ENCODE measurements around the gene GRPEL2. TPM values are rescaled to one million over a fixed set of nuclear protein-coding genes. Genes with fewer than 3 reads are reported as not detected.

GRPEL2 gene
- total RNA-seq, 4 donors from 2014 or later: 2.2 to 10.6 (median 6.4) TPM

DNA sequence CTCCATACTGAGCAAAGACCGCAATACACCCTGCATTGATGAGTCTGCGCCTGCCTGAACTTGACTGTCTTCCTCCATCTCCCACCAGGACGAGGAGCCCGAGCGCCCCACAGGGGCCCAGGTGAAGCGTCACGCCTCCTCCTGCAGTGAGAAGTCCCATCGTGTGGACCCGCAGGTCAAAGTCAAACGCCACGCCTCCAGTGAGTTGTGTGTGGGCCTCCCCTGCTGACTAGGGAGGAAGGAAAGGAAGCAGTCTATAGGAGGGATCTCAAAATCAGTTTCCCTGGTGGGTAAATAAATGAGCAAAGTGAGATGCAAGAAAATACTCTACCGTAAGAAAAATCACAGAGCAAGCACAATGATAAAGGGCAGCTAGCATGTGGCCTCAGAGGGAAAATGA, 22.8 kb upstream of the GRPEL2 start:
- TF ChIP-seq, protein P1, sequence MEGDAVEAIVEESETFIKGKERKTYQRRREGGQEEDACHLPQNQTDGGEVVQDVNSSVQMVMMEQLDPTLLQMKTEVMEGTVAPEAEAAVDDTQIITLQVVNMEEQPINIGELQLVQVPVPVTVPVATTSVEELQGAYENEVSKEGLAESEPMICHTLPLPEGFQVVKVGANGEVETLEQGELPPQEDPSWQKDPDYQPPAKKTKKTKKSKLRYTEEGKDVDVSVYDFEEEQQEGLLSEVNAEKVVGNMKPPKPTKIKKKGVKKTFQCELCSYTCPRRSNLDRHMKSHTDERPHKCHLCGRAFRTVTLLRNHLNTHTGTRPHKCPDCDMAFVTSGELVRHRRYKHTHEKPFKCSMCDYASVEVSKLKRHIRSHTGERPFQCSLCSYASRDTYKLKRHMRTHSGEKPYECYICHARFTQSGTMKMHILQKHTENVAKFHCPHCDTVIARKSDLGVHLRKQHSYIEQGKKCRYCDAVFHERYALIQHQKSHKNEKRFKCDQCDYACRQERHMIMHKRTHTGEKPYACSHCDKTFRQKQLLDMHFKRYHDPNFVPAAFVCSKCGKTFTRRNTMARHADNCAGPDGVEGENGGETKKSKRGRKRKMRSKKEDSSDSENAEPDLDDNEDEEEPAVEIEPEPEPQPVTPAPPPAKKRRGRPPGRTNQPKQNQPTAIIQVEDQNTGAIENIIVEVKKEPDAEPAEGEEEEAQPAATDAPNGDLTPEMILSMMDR (IDR thresholded peaks at IDR 0.05): no peak
- TF ChIP-seq POLR2A (IDR thresholded peaks at IDR 0.05): no peak
- TF ChIP-seq POLR2AphosphoS5 (IDR thresholded peaks at IDR 0.05): no peak
- TF ChIP-seq EP300 (IDR thresholded peaks at IDR 0.05; ENCODE audit: low read depth): no peak
- Histone ChIP-seq H3K27me3 (no peaks in the 10 kb centered on the region), H3K27ac (peak overlapping the region; percentile 22 to 32 (median 26)), H3K36me3 (no peaks in the 10 kb centered on the region), H3K4me3 (no peak overlapping the region), H3K4me1 (peaks cover 18 to 37% (median 29%) of the 10 kb centered on the region in 4 donors), H3K9me3 (no peaks in the 10 kb centered on the region)
- DNase-seq: peak; percentile 82
- intact Hi-C loops (cut with DNase I; ENCODE audit: low total_unique reads): no loop called here
- 40 to 53% methylated on average over 1 to 12 of the region's 12 CpGs for WGBS, 2 donors (ENCODE audit: low coverage in 1 of 2)
- in situ Hi-C loops (cut with MboI; ENCODE audit: low pct_ligation_motif_present in 1 of 4, low pct_unique_long_range_greater_than_20kb in 1 of 4, low sequenced_read_pairs in 3 of 4): loop anchor here in 1 of 4 donors (5.0 kb wide), 1 partner anchor 45 kb away; no protein-coding TSS in a partner anchor

DNA sequence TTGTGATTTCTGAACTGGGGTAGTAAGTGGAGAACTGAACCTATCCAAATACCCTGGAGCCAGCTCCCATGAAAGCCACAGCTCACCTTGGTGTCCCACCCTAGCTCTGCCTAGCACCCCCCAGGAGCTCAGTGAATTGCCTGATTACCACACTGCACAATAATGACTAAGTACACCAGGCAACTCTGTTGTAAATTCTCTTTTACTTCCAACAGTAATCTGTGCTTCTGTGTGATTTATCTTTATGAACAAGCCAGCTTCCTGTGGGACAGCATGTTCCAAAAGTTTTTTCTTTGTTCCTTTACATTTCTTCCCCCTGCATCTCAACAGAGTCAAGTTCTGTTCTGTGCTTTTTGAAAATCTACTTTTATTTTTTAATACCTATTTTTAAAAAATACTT, 22.1 kb upstream of the GRPEL2 start:
- Histone ChIP-seq H3K27ac (peak overlapping the region; percentile 22 to 32 (median 26)), H3K4me1 (peaks cover 18 to 37% (median 29%) of the 10 kb centered on the region in 4 donors), H3K4me3 (no peak overlapping the region), H3K9me3 (no peaks in the 10 kb centered on the region), H3K36me3 (no peaks in the 10 kb centered on the region), H3K27me3 (no peaks in the 10 kb centered on the region)
- intact Hi-C loops (cut with DNase I; ENCODE audit: low total_unique reads): no loop called here
- DNase-seq: no peak
- in situ Hi-C loops (cut with MboI; ENCODE audit: low pct_ligation_motif_present in 1 of 4, low pct_unique_long_range_greater_than_20kb in 1 of 4, low sequenced_read_pairs in 3 of 4): loop anchor here in 1 of 4 donors (5.0 kb wide), 1 partner anchor 44 kb away; no protein-coding TSS in a partner anchor
- no peak for TF ChIP-seq EP300 (IDR thresholded peaks at IDR 0.05; ENCODE audit: low read depth)
- TF ChIP-seq, protein P1 (IDR thresholded peaks at IDR 0.05): no peak
- no peak for TF ChIP-seq POLR2AphosphoS5 (IDR thresholded peaks at IDR 0.05)
- TF ChIP-seq POLR2A (IDR thresholded peaks at IDR 0.05): no peak

DNA sequence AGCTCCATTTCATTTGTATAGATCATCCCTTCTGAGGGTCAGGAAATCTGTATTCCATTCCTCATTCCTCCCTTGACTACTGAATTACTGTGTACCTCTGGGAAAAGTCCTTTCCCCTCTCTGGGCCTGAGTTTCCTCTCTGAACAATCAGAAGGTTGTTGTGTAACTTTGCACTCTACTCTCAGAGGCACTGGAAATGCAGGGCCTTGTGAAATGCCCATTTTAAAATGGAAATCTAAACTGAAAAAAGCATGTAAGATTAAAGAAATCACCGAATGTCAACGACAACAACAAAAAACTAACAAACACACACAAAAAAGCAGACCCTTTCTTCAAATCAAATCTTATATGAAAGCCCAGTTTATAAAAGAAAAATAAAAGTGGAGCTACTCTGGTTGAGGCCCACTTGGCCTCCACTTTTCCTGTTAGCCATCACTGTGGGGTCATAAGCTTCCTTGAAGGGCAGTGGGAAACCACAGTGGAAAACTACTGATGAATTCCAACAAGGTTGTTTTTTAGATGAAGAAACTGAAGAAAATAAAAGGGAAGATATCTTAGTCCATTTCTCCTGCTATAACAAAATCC, 21.6 kb upstream of the GRPEL2 start:
- Histone ChIP-seq H3K36me3 (no peaks in the 10 kb centered on the region), H3K4me1 (peaks cover 18 to 37% (median 29%) of the 10 kb centered on the region in 4 donors), H3K27me3 (no peaks in the 10 kb centered on the region), H3K27ac (peak overlapping the region in 3 of 4 donors; percentile 14 to 24 (median 22)), H3K4me3 (no peak overlapping the region), H3K9me3 (no peaks in the 10 kb centered on the region)
- intact Hi-C loops (cut with DNase I; ENCODE audit: low total_unique reads): no loop called here
- 93 to 100% methylated on average over 2 of the region's 2 CpGs for WGBS, 2 donors (ENCODE audit: low coverage in 1 of 2)
- in situ Hi-C loops (cut with MboI; ENCODE audit: low pct_ligation_motif_present in 1 of 4, low pct_unique_long_range_greater_than_20kb in 1 of 4, low sequenced_read_pairs in 3 of 4): loop anchor here in 1 of 4 donors (5.0 kb wide), 1 partner anchor 44 kb away; no protein-coding TSS in a partner anchor
- TF ChIP-seq POLR2A (IDR thresholded peaks at IDR 0.05) (no peak), POLR2AphosphoS5 (IDR thresholded peaks at IDR 0.05) (no peak), EP300 (IDR thresholded peaks at IDR 0.05; ENCODE audit: low read depth) (no peak)
- TF ChIP-seq, protein P1 (IDR thresholded peaks at IDR 0.05): no peak
- no peak for DNase-seq

DNA sequence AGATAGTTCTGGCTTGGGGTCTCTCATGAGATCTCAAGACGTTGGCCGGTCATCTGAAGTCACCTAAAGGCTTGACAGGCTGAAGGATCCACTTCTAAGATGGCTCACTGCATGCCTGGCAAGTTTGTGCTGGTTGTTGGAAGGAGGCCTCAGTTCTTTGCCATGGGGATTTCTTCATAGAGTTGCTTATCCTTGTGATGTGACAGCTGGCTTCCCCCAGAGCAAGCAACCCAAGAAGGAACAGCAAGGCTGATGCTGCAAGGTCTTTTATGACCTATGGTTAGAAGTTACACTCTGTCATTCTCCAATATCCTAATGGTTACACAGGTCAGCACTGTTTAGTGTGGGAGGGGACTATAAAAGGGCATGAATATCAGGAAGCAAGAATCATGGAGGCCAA, 20.7 kb upstream of the GRPEL2 start:
- Histone ChIP-seq H3K9me3 (no peaks in the 10 kb centered on the region), H3K4me1 (peaks cover 18 to 37% (median 29%) of the 10 kb centered on the region in 4 donors), H3K36me3 (no peaks in the 10 kb centered on the region), H3K4me3 (no peak overlapping the region), H3K27ac (no peak overlapping the region), H3K27me3 (no peaks in the 10 kb centered on the region)
- no peak for DNase-seq
- WGBS, 2 donors (ENCODE audit: low coverage in 1 of 2): 94% methylated on average over 2 of the region's 2 CpGs; no CpG with 5 or more reads in 1 of the 2 donors
- in situ Hi-C loops (cut with MboI; ENCODE audit: low pct_ligation_motif_present in 1 of 4, low pct_unique_long_range_greater_than_20kb in 1 of 4, low sequenced_read_pairs in 3 of 4) (loop anchor here in 2 of 4 donors (5.0 to 25.0 kb wide), 2 partner anchors 43 to 238 kb away; partner anchors contain the start of gene CSNK1A1 (in 1 of the 2)), intact Hi-C loops (cut with DNase I; ENCODE audit: low total_unique reads) (no loop called here)
- TF ChIP-seq POLR2AphosphoS5 (IDR thresholded peaks at IDR 0.05): no peak
- TF ChIP-seq, protein P1 (IDR thresholded peaks at IDR 0.05): no peak
- no peak for TF ChIP-seq EP300 (IDR thresholded peaks at IDR 0.05; ENCODE audit: low read depth)
- no peak for TF ChIP-seq POLR2A (IDR thresholded peaks at IDR 0.05)
